HEK293T (cell line): ENCODE data around the gene TRIM28.

Experiments used
- CTCF ChIA-PET: fragments of 350-600 bp; formaldehyde crosslinking; extraction: SDS; loops from one replicate; lab custom pipeline; 2021; ENCODE audit warnings: antibody characterized with exemption, inconsistent platforms; lab: Yijun Ruan, JAX
- POLR2A ChIA-PET: fragments of 350-600 bp; formaldehyde crosslinking; extraction: SDS; loops from one replicate; lab custom pipeline; 2020; ENCODE audit warnings: antibody characterized with exemption, inconsistent platforms; lab: Yijun Ruan, JAX
- DNase-seq: peaks from one replicate; pipeline ENCODE4 v3.0.0; 2012; ENCODE audit warnings: mixed read lengths; ENCODE audit errors: extremely low spot score
- ARNT ChIP-seq: fragments of 450-650 bp; IDR thresholded peaks from 2 replicates; pipeline ENCODE4 v1.6.1; 2017; ENCODE audit warnings: mild to moderate bottlenecking
- BHLHE40 ChIP-seq: fragments of 450-650 bp; IDR thresholded peaks from 2 replicates; pipeline ENCODE4 v1.6.1; 2016; ENCODE audit warnings: mild to moderate bottlenecking, moderate library complexity, borderline replicate concordance
- CTBP1 ChIP-seq: fragments of 450-650 bp; IDR thresholded peaks from 2 replicates; pipeline ENCODE4 v1.6.1; 2016; ENCODE audit warnings: borderline replicate concordance
- ELF4 ChIP-seq: fragments of 450-650 bp; IDR thresholded peaks from 2 replicates; pipeline ENCODE4 v1.6.1; 2017; ENCODE audit warnings: antibody characterized with exemption
- FOXA1 ChIP-seq: fragments of 450-650 bp; IDR thresholded peaks from 2 replicates; pipeline ENCODE4 v1.6.1; 2016; ENCODE audit warnings: mild to moderate bottlenecking
- FOXK2 ChIP-seq: fragments of 450-650 bp; IDR thresholded peaks from 2 replicates; pipeline ENCODE4 v1.6.1; 2016; ENCODE audit warnings: mild to moderate bottlenecking
- FOXM1 ChIP-seq: fragments of 450-650 bp; IDR thresholded peaks from 2 replicates; pipeline ENCODE4 v1.6.1; 2017; ENCODE audit warnings: mild to moderate bottlenecking, borderline replicate concordance
- HDGF ChIP-seq: fragments of 450-650 bp; IDR thresholded peaks from 2 replicates; pipeline ENCODE4 v1.6.1; 2017; ENCODE audit warnings: antibody characterized with exemption, borderline replicate concordance
- L3MBTL2 ChIP-seq: fragments of 450-650 bp; conservative IDR thresholded peaks from 2 replicates; pipeline ENCODE4 v1.6.1; 2016; ENCODE audit warnings: mild to moderate bottlenecking
- LEF1 ChIP-seq: fragments of 450-650 bp; IDR thresholded peaks from 2 replicates; pipeline ENCODE4 v1.6.1; 2017; ENCODE audit warnings: mild to moderate bottlenecking, borderline replicate concordance
- NFRKB ChIP-seq: fragments of 450-650 bp; IDR thresholded peaks from 2 replicates; pipeline ENCODE4 v1.6.1; 2016; ENCODE audit warnings: mild to moderate bottlenecking, moderate library complexity
- SP1 ChIP-seq: fragments of 450-650 bp; IDR thresholded peaks from 2 replicates; pipeline ENCODE4 v1.6.1; 2017
- SUZ12 ChIP-seq: fragments of 450-650 bp; IDR thresholded peaks from 2 replicates; pipeline ENCODE4 v1.6.1; 2016; ENCODE audit warnings: mild to moderate bottlenecking
- TARDBP ChIP-seq: fragments of 450-650 bp; IDR thresholded peaks from 2 replicates; pipeline ENCODE4 v1.6.1; 2016
- ZNF384 ChIP-seq: fragments of 450-650 bp; IDR thresholded peaks from 2 replicates; pipeline ENCODE4 v1.6.1; 2016
- TF ChIP-seq, protein P1 (sequence below): fragments of 450-650 bp; IDR thresholded peaks from 2 replicates; pipeline ENCODE4 v1.6.1; 2016

TRIM28 gene

GRCh38 chr19:58515259-58515658, 28.6 kb upstream of the TRIM28 start:
- no peak for DNase-seq
- ChIA-PET CTCF (no interaction called here), POLR2A (no interaction called here)
- TF ChIP-seq L3MBTL2, result no peak
- TF ChIP-seq HDGF, result no peak
- no peak for TF ChIP-seq FOXM1
- TF ChIP-seq BHLHE40, result no peak
- no peak for TF ChIP-seq SUZ12
- no peak for TF ChIP-seq ARNT
- TF ChIP-seq SP1, result no peak
- no peak for TF ChIP-seq FOXA1
- TF ChIP-seq, protein P1, sequence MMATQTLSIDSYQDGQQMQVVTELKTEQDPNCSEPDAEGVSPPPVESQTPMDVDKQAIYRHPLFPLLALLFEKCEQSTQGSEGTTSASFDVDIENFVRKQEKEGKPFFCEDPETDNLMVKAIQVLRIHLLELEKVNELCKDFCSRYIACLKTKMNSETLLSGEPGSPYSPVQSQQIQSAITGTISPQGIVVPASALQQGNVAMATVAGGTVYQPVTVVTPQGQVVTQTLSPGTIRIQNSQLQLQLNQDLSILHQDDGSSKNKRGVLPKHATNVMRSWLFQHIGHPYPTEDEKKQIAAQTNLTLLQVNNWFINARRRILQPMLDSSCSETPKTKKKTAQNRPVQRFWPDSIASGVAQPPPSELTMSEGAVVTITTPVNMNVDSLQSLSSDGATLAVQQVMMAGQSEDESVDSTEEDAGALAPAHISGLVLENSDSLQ, result no peak
- TF ChIP-seq NFRKB, result no peak
- no peak for TF ChIP-seq ELF4
- no peak for TF ChIP-seq FOXK2

DNA sequence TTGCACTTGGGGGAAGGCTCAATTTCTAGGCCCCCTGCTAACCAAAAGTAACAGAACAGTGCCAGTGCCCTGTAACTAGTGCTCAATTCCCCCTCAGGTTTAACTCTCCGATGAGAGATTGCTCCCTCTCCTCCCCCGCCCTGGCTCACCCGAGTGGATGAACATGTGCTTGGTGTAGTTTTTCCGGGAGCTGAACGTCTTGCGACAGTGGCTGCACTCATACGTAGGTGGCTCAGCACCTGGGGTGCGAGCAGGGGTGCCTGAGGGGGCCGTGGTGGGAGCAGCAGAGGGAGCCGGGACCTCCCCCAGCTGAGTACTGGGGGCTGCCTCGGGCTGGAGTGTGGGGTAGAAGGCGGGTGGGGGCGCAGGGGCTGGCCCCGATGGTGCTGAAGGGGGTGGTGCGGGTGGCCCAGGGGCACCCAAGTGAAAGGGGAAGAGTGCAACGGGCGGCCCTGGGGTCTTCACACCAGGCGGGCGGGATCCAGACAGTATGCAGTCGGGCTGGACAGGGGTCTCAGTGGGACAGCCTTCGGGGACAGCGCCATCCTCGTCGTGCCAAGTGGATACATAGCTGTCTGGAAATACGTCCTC, 27.5 kb upstream of the TRIM28 start:
- ChIA-PET POLR2A (no interaction called here), CTCF (no interaction called here)
- no peak for DNase-seq
- TF ChIP-seq ARNT (no peak), FOXM1 (no peak), ZNF384 (no peak), HDGF (no peak), SUZ12 (no peak), BHLHE40 (no peak), ELF4 (no peak), LEF1 (no peak), L3MBTL2 (no peak), FOXA1 (no peak), TARDBP (no peak)
- TF ChIP-seq, protein P1, result no peak

GRCh38 chr19:58516964-58517833, 26.7 kb upstream of the TRIM28 start:
- DNase-seq, result no peak
- TF ChIP-seq FOXK2 (no peak), ZNF384 (no peak), L3MBTL2 (no peak), ARNT (no peak), HDGF (no peak), SP1 (no peak), CTBP1 (no peak), SUZ12 (no peak), BHLHE40 (no peak), TARDBP (no peak), ELF4 (no peak), FOXM1 (no peak), FOXA1 (no peak), NFRKB (no peak), LEF1 (no peak)
- TF ChIP-seq, protein P1, result no peak
- ChIA-PET CTCF (no interaction called here), POLR2A (interaction anchor here (0.9 to 7.8 kb wide), 3 partner anchors 27 to 138 kb away, joined by 3 to 96 read pairs (median 3); partner anchors contain the start of gene TRIM28)

- ChIA-PET POLR2A (interaction anchor here (0.5 to 7.8 kb wide), 19 partner anchors 18 to 290 kb away, joined by 3 to 96 read pairs (median 4); partner anchors contain the start of genes CHMP2A, TRIM28, UBE2M and ZNF324B), CTCF (interaction anchor here (0.6 to 2.1 kb wide), 5 partner anchors 14 to 63 kb away, joined by 3 to 9 read pairs (median 8); partner anchors contain the start of gene TRIM28)
- TF ChIP-seq LEF1 (no peak), ZNF384 (no peak), L3MBTL2 (no peak), BHLHE40 (no peak), SP1 (no peak), TARDBP (no peak), FOXK2 (no peak), ELF4 (no peak), CTBP1 (no peak), FOXA1 (no peak), ARNT (no peak), HDGF (no peak), SUZ12 (no peak)
- TF ChIP-seq, protein P1, result no peak
- no peak for DNase-seq
Observed at GRCh38 chr19:58518256-58519086, 25.4 kb upstream of the TRIM28 start.
